Calu3 (cell line): ENCODE measurements around the gene RIOK3. TPM values are rescaled to one million over a fixed set of nuclear protein-coding genes. Genes with fewer than 3 reads are reported as not detected.

Experiments used
- BruUV-seq: library from RNA; stranded (reverse); fragments of 400-500 nt; replicated peaks from 2 replicates; lab custom pipeline; 2021; lab: Mats Ljungman, UMichigan
- CTCF ChIA-PET: fragments of 300-600 bp; sonication (Branson Sonifier 250); formaldehyde crosslinking; loops from one replicate; lab custom pipeline; 2022; ENCODE audit warnings: antibody characterized with exemption; lab: Charles Lee
- DNase-seq: peaks from one replicate; pipeline ENCODE4 v3.0.0; 2022
- H3K27ac Mint-ChIP-seq: one replicate; pipeline ENCODE4 v1.8.0; 2022; ENCODE audit warnings: mixed read lengths; ENCODE audit not compliant: unreplicated experiment
- H3K27me3 Mint-ChIP-seq: one replicate; pipeline ENCODE4 v1.8.0; 2022; ENCODE audit warnings: mixed read lengths; ENCODE audit not compliant: unreplicated experiment
- H3K36me3 Mint-ChIP-seq: one replicate; pipeline ENCODE4 v1.8.0; 2022; ENCODE audit warnings: mild to moderate bottlenecking, moderate library complexity, mixed read lengths; ENCODE audit not compliant: insufficient read depth, unreplicated experiment
- H3K4me1 Mint-ChIP-seq: one replicate; pipeline ENCODE4 v1.8.0; 2022; ENCODE audit warnings: mild to moderate bottlenecking, low read depth, mixed read lengths; ENCODE audit not compliant: unreplicated experiment
- H3K4me3 Mint-ChIP-seq: one replicate; pipeline ENCODE4 v1.8.0; 2022; ENCODE audit warnings: mild to moderate bottlenecking, low read depth, moderate library complexity, mixed read lengths; ENCODE audit not compliant: unreplicated experiment
- H3K9me3 Mint-ChIP-seq: one replicate; pipeline ENCODE4 v1.8.0; 2022; ENCODE audit warnings: low read depth, mixed read lengths; ENCODE audit not compliant: unreplicated experiment
- CTCF ChIP-seq: fragments of 200-600 bp; IDR thresholded peaks from one replicate; pipeline ENCODE4 v1.8.0; 2022; ENCODE audit warnings: antibody characterized with exemption; ENCODE audit not compliant: unreplicated experiment
- intact Hi-C: fragments of 100-400 bp; cut with micrococcal nuclease; formaldehyde crosslinking; loops from one replicate; pipeline ENCODE4 v1.10.0; 2022; ENCODE audit not compliant: unreplicated experiment
- total RNA-seq: library from RNA; stranded (reverse); gene quantifications from 2 replicates; pipeline ENCODE4 v1.2.3, GENCODE V29; 2022

The RIOK3 gene
- total RNA-seq, 1 experiment from 2014 or later, result 91.1 TPM

- H3K4me3 Mint-ChIP-seq, result no peak overlapping the region
- DNase-seq, result peak; percentile 72
- H3K27ac Mint-ChIP-seq, result no peak overlapping the region
- CTCF ChIA-PET, result interaction anchor here (0.7 to 1.3 kb wide), 7 partner anchors 11 to 204 kb away, joined by 3 to 8 read pairs (median 4); partner anchors contain the start of gene RIOK3
- BruUV-seq, result no TSS peak
- intact Hi-C loops, result loop anchor here (5.0 kb wide), 1 partner anchor 203 kb away; no protein-coding TSS in a partner anchor
- peaks cover 13% of the 10 kb centered on the region for H3K36me3 Mint-ChIP-seq
- no peaks in the 10 kb centered on the region for H3K9me3 Mint-ChIP-seq
- TF ChIP-seq CTCF, result peak; percentile 81
- H3K4me1 Mint-ChIP-seq, result peaks cover 17% of the 10 kb centered on the region
- no peaks in the 10 kb centered on the region for H3K27me3 Mint-ChIP-seq
Observed at GRCh38 chr18:23498877-23499276, 45.8 kb downstream of the RIOK3 start.

GRCh38 chr18:23499291-23499781 lies 46.2 kb downstream of the RIOK3 start:
- CTCF ChIA-PET, result interaction anchor here (1.2 kb wide), 1 partner anchor 40 kb away, joined by 4 read pairs; no protein-coding TSS in a partner anchor
- H3K4me1 Mint-ChIP-seq, result peaks cover 17% of the 10 kb centered on the region
- no peaks in the 10 kb centered on the region for H3K27me3 Mint-ChIP-seq
- H3K27ac Mint-ChIP-seq, result no peak overlapping the region
- H3K9me3 Mint-ChIP-seq, result no peaks in the 10 kb centered on the region
- no peak for TF ChIP-seq CTCF
- intact Hi-C loops, result loop anchor here (5.0 kb wide), 1 partner anchor 203 kb away; no protein-coding TSS in a partner anchor
- DNase-seq, result no peak
- BruUV-seq, result no TSS peak
- peaks cover 18% of the 10 kb centered on the region for H3K36me3 Mint-ChIP-seq
- no peak overlapping the region for H3K4me3 Mint-ChIP-seq

- no TSS peak for BruUV-seq
- no peak for TF ChIP-seq CTCF
- DNase-seq, result no peak
- Mint-ChIP-seq H3K4me3 (no peak overlapping the region), H3K9me3 (no peaks in the 10 kb centered on the region), H3K27me3 (no peaks in the 10 kb centered on the region), H3K4me1 (peaks cover 17% of the 10 kb centered on the region), H3K27ac (no peak overlapping the region), H3K36me3 (peaks cover 32% of the 10 kb centered on the region)
- intact Hi-C loops, result loop anchor here (5.0 kb wide), 2 partner anchors 211 to 311 kb away; no protein-coding TSS in a partner anchor
- CTCF ChIA-PET, result no interaction called here
Observed at GRCh38 chr18:23501626-23502025, 48.5 kb downstream of the RIOK3 start.

- no peaks in the 10 kb centered on the region for H3K27me3 Mint-ChIP-seq
- intact Hi-C loops, result loop anchor here (5.0 kb wide), 2 partner anchors 210 to 310 kb away; no protein-coding TSS in a partner anchor
- peaks cover 32% of the 10 kb centered on the region for H3K36me3 Mint-ChIP-seq
- CTCF ChIA-PET, result no interaction called here
- H3K4me3 Mint-ChIP-seq, result peak overlapping the region; percentile 96
- no peaks in the 10 kb centered on the region for H3K9me3 Mint-ChIP-seq
- BruUV-seq, result TSS peak; percentile 86
- DNase-seq, result no peak
- no peak for TF ChIP-seq CTCF
- H3K27ac Mint-ChIP-seq, result peak overlapping the region; percentile 79
- H3K4me1 Mint-ChIP-seq, result peaks cover 17% of the 10 kb centered on the region
Observed at GRCh38 chr18:23502516-23503037, 49.5 kb downstream of the RIOK3 start.
